Colonic mucosa (tissue), 4 donors: ENCODE results near the gene ABL1. TPM values are rescaled to one million over a fixed set of nuclear protein-coding genes. Genes with fewer than 3 reads are reported as not detected.

Source experiments
- DNase-seq: peaks from one replicate; pipeline ENCODE4 v3.0.0-alpha.2; 2020
- H3K27ac ChIP-seq: fragments of 200-600 bp; one replicate; pipeline ENCODE4 v1.8.0; 2021
- H3K27me3 ChIP-seq: fragments of 200-600 bp; one replicate; pipeline ENCODE4 v1.8.0; 2021
- H3K36me3 ChIP-seq: fragments of 200-600 bp; one replicate; pipeline ENCODE4 v1.8.0; 2021
- H3K4me1 ChIP-seq: fragments of 200-600 bp; one replicate; pipeline ENCODE4 v1.8.0; 2021; ENCODE audit warnings: mild to moderate bottlenecking
- H3K4me3 ChIP-seq: fragments of 200-600 bp; one replicate; pipeline ENCODE4 v1.8.0; 2021
- H3K9ac ChIP-seq, 2 donors: one replicate each; pipeline ENCODE4 v1.7.0; 2013; ENCODE audit warnings: control low read depth in 2 of 2, low read depth in 2 of 2, low read length in 2 of 2
- H3K9me3 ChIP-seq: fragments of 200-600 bp; one replicate; pipeline ENCODE4 v1.8.0; 2021
- intact Hi-C: fragments of 100-400 bp; cut with DNase I; formaldehyde crosslinking; loops from one replicate; pipeline ENCODE4 v1.14.1; 2022
- total RNA-seq, 2 donors: library from RNA; stranded (reverse); fragmentation: NEBNext Ultra II Directional in 1 of 2; extraction: Animal tissue kit (Norgen Biotek cat#: 25700) in 1 of 2; gene quantifications; one replicate each; pipeline ENCODE4 v1.2.1, GENCODE V29; 2021
- TF ChIP-seq, protein P1 (sequence below): fragments of 200-600 bp; IDR thresholded peaks from one replicate; pipeline ENCODE4 v1.8.0; 2022; ENCODE audit warnings: antibody characterized with exemption, mild to moderate bottlenecking
- donor health status: healthy.
- donor health status: DM: no; HTN: no; CAD: no.
- donor health status: DM: no; HTN: no; CAD: no.

Gene ABL1
- total RNA-seq, 2 donors from 2014 or later: 86.0 to 97.9 TPM

DNA sequence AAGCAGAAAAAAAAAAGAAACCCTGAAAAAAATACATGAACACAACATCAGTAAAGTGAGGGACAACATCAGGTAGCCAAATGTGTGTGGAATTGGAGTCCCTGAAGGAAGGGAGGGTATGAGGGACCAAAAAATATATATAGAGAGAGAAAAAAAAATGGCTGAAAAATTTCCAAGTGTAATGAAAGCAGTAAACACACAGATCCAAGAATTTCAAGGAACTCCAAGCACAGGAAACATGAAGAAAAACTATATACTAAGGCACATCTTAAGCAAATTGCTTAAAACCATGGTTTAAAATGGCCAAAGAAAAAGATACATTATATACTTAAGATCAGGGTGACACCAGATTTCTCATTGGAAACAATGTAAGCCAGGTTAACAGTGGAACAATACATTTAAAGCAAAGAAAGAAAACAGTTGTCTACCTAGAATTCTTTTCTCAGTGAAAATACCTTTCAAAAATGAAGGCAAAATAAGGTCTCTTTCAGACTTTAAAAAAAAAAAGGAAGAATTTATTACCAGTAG is 24.4 kb upstream of the ABL1 start:
- Histone ChIP-seq H3K9ac (no peak overlapping the region), H3K36me3 (no peaks in the 10 kb centered on the region), H3K4me3 (no peak overlapping the region), H3K4me1 (no peaks in the 10 kb centered on the region), H3K9me3 (no peaks in the 10 kb centered on the region), H3K27ac (no peak overlapping the region), H3K27me3 (no peaks in the 10 kb centered on the region)
- DNase-seq: no peak
- TF ChIP-seq, protein P1, sequence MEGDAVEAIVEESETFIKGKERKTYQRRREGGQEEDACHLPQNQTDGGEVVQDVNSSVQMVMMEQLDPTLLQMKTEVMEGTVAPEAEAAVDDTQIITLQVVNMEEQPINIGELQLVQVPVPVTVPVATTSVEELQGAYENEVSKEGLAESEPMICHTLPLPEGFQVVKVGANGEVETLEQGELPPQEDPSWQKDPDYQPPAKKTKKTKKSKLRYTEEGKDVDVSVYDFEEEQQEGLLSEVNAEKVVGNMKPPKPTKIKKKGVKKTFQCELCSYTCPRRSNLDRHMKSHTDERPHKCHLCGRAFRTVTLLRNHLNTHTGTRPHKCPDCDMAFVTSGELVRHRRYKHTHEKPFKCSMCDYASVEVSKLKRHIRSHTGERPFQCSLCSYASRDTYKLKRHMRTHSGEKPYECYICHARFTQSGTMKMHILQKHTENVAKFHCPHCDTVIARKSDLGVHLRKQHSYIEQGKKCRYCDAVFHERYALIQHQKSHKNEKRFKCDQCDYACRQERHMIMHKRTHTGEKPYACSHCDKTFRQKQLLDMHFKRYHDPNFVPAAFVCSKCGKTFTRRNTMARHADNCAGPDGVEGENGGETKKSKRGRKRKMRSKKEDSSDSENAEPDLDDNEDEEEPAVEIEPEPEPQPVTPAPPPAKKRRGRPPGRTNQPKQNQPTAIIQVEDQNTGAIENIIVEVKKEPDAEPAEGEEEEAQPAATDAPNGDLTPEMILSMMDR: no peak
- intact Hi-C loops: no loop called here

DNA sequence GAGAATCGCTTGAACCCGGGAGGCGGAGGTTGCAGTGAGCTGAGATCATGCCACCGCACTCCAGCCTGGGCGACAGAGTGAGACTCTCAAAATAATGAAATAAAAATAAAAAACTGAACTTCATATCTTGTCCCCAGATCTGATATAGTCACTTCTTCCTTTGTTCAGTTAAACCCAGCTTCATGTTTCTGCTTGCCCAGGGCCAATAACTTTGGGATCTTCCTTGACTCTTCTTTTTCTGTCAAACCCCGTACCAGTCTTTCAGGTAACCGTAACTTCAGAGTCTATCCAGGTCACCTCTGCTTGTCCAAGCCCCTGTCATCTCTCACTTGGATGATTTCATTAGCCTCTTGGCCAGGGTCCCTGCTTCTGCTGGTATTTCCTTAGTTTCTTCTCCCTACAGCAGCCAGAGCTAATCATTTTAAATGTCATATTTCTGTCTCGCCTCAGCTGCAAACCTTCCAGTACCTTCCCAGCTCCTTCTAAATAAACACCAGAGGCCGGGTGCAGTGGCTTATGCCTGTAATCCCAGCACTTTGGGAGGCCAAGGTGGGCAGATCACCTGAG is 19.7 kb upstream of the ABL1 start:
- Histone ChIP-seq H3K36me3 (no peaks in the 10 kb centered on the region), H3K27ac (no peak overlapping the region), H3K27me3 (no peaks in the 10 kb centered on the region), H3K4me3 (no peak overlapping the region), H3K9ac (no peak overlapping the region), H3K4me1 (no peaks in the 10 kb centered on the region), H3K9me3 (no peaks in the 10 kb centered on the region)
- intact Hi-C loops: no loop called here
- TF ChIP-seq, protein P1: no peak
- DNase-seq: no peak

DNA sequence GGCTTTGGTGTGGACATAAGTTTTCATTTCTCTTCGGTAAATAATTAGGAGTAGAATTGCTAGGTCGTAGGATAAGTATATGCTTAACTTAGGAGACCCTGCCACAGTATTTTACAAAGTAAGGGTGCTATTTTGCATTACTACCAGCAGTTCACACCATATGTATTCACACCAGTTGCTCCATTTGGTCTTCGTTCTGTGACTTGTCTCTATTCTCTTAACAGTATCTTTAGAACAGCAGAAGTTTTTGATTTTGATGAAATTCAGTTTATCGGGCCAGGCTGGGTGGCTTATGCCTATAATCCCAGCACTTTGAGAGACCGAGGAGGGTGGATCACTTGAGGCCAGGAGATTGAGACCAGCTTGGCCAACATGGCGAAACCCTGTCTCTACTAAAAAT is 17.1 kb upstream of the ABL1 start:
- Histone ChIP-seq H3K9me3 (no peaks in the 10 kb centered on the region), H3K36me3 (no peaks in the 10 kb centered on the region), H3K27ac (no peak overlapping the region), H3K9ac (no peak overlapping the region), H3K27me3 (no peaks in the 10 kb centered on the region), H3K4me1 (no peaks in the 10 kb centered on the region), H3K4me3 (no peak overlapping the region)
- TF ChIP-seq, protein P1: no peak
- no peak for DNase-seq
- intact Hi-C loops: no loop called here

DNA sequence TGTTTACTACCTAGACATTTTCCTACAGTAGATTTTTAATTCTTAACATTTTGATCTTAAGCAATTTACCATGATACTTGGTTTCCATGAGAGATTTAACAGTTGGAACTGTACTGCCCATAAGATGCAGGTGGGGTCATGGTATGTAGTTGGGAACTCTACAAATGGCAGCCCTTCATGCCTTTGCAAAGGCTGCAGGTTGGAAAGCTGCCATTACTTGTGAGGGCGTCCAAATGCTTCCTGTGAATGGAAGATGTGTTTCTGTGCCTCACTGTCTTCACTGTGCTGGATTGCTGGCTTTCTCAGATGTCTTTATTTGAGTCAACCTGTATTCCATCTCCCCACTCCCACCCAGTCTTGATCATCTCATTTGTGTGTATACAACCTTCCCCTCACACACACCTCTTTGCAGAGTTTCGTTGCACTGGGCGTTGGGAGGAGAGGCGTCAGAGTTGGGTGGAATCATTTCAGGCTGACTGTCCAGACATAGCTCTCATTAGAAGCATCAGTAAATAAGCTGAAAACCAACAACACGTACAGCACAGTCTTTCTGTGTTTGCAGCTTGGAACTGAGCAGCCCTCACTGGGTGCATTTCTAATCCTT is 14.8 kb upstream of the ABL1 start:
- TF ChIP-seq, protein P1: no peak
- intact Hi-C loops: no loop called here
- no peaks in the 10 kb centered on the region for H3K36me3 ChIP-seq
- H3K4me3 ChIP-seq: no peak overlapping the region
- H3K27ac ChIP-seq: no peak overlapping the region
- no peak for DNase-seq
- H3K4me1 ChIP-seq: peaks cover under 1% of the 10 kb centered on the region
- no peaks in the 10 kb centered on the region for H3K27me3 ChIP-seq
- no peak overlapping the region for H3K9ac ChIP-seq
- H3K9me3 ChIP-seq: no peaks in the 10 kb centered on the region

DNA sequence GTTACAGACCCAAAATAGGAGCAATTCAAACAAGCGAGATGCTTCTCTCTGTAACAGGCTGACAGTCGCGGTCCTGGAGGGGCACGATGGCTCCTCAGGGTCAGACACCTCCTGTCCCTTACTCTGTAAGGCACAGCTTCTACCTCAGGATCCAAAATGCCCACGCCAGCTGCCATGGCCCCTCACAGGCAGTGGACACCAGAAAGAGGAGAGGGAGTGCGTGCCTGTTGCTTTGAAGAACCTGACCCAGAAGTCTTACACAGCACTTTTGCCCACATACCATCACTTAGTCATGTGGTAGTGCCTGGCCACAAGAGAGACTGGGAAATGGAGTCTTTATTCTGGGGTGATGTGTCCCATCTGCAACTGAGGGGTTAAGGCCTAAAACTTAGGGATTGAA is 11.6 kb upstream of the ABL1 start:
- intact Hi-C loops: no loop called here
- Histone ChIP-seq H3K9me3 (no peaks in the 10 kb centered on the region), H3K36me3 (no peaks in the 10 kb centered on the region), H3K4me3 (no peak overlapping the region), H3K27ac (no peak overlapping the region), H3K27me3 (no peaks in the 10 kb centered on the region), H3K9ac (no peak overlapping the region), H3K4me1 (peaks cover 4% of the 10 kb centered on the region)
- TF ChIP-seq, protein P1: no peak
- DNase-seq: no peak
